NCI-H446 treated with DMSO at 0.1 percent for 48 hours (cell line): ENCODE measurements around the gene NR3C2.
A peak's percentile ranks its signal among the peaks of the same experiment; 100 is the strongest.
"Not testable (repeated sequence)": the region's sequence is repeated elsewhere in the genome, so short reads cannot be mapped to it uniquely, and the experiment has no call there.

Experiments used
- DNase-seq: peaks from one replicate; lab custom pipeline; 2025; lab: John Stamatoyannopoulos, UW

Gene NR3C2

DNA sequence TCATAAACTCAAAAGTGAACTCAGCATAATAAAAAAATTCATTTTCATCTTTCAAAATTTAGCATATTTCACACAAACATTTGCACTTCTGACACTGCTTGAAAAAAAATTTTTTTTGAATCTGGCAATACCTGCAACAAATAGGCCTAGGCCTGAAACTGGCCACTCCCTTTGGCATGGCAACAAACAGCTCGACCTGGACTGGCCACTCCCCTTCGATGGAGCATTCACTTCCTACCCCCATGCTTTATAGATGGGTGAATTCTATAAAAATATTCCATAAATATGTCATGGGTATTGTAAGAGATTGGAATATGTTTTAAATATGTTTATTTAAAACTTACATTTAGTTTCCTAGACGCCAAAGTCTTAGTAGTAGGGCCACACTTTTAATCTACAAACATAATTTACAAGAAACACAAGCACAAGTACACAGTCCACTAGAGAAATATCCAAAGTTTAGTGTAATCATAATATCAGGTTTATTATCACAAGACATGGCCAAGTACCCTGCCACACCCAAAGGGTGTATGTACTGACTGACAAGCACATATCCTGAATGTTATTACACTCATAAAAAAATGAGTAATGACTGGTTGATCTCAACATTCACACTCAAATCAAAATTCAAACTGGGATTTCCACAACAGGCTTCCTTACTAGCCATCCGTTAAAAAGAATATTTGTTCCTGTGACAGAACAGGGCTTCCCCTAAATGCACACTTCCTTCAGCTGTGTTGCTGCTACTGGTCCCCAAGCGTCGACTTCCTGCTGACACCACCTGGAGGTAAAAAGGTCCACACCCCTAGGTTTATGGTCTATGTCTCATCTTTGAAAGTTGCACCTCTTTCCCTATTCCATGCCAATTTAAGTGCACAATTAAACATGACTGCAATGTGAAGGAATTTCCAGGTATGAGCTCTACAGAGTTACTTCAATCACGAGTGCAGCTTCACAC lies 271.5 kb downstream of the NR3C2 start:
- DNase-seq = no peak

- DNase-seq = no peak
These were observed 276.1 kb downstream of the NR3C2 start for GRCh38 chr4:148166132-148166591.

DNA sequence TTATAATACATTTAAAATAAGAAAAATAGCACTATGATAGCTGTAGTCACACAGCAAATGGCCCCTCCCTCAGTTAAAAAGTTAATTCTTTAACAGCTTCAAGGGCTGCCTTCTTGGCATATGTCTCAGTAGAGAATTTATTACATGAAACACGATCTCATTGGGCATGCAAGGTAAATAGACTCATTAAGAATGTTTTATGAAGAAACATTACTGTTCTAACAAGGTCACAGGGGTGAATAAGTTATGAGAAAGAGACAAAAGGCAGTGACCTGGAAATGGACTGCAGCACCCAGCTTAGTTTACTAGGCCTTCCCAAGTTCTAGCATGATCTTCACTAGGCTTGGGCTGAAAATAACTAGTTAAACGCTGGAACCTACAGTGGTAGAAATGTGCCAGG lies 277.7 kb downstream of the NR3C2 start:
- no peak for DNase-seq

DNA sequence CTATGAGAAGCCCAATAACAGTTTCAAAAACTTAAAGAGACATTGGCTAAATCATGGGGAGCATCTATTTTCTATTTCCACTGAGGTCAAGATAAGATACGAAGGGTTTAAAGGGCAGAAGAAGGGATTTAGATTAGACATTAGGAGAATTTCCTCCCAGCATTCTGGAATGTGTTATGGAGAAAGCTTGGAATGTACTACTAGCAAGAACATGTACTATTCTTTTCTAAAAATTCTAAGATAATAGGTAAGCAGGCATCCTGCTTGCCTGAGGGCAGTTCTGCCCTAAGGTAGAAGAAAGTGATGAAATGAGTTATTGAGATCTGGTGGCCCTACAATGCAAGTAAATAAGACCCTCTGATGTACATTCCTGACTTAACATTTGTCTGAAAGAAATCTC lies 279.2 kb downstream of the NR3C2 start:
- DNase-seq = no peak

DNA sequence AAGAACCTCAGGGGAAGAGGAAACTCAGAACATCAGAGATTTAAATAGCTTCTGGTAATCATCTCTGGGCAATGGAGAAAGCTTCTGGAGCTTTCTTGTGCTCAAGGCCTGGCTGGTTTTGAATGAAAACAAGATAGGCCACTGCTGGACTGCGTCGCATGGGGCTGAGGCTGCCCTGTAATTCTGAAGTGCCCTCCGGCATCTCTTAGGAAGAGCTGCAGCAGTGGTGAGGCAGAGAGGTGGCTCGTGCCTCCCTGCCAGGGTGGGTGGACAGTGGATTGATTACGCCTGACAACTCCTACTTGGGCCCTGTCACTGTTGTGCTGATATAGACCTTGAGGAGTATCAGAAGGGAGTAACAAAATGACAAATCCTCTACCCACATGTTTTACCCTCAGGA lies 279.7 kb downstream of the NR3C2 start:
- no peak for DNase-seq

- no peak for DNase-seq
These were observed 280.6 kb downstream of the NR3C2 start for GRCh38 chr4:148161601-148162000.

DNA sequence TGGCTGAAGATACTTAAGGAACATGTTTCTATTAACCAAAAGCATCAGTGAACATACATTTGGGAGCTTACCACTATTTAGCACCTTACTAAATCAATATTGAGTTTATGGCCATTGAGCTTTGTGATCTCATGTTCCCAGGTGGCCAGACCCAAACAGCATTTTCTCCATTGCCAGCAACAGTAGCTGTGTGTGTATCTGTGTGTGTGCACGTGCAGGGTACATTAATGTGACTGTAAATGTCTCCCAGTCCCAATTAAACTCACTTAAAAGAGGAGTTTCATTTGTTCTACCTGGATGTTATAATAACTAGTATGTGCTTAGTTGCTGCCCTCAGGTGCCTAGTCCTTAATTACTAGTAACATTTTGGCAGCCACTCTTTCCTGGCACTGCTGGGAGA lies 282.4 kb downstream of the NR3C2 start:
- no peak for DNase-seq

DNA sequence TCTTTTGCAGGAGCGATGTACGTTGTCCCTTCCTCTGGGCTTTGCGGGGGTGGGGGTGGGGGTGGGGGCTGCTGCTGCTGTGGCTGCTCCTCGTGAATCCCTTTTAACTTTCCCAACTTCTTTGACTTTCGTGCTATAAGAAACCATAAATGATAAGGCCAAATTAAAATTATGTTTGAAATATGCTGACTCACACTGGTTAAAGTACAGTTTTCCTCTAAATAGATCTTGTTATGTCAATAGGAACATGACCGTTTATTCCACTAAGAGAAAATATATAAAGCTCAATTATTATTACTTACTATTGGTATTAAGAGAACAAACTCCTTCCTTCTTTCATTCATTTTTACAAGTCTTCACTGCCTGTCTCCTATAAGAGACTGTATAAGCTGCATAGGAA lies 287.4 kb downstream of the NR3C2 start:
- no peak for DNase-seq

GRCh38 chr4:148152868-148153625 lies 289.2 kb downstream of the NR3C2 start:
- no peak for DNase-seq

DNA sequence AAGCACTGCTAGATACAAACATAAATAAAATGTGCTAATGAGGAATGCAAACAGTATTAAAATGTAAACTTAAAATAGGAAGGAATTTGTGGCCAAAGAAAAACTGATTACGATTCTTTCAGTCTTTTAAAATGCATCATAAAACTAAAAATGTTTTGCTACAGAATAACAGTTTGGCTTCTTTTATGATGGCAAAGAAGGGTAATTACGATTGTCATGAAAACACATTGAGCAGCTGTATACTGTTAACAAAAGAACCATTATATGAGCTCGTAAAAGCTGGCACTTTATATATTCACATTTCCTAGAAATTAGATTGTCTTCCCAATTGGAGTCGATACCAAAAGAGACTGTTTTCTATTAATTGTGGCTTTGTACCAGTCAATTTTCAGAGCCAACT lies 290.4 kb downstream of the NR3C2 start:
- no peak for DNase-seq

DNA sequence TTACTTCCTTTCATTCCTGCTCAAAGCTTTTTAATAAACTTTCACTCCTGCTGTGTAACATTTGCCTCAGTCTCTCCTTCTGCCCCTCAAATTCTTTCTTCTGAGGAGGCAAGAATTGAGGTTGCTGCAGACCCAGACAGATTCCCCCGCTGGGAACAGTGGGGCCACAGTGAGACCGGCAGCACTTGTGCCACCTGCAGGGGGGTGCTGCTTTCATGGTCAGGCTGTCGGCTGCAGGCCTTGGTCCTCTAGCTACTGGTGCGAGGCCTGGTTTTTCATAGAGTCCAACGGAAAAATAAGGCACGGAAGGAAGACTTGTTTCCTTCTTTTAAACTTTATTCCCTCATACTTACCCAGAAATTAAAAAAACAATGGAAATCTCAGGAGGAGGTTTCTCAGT lies 296.7 kb downstream of the NR3C2 start:
- DNase-seq = no peak

GRCh38 chr4:148143174-148143573 lies 299.0 kb downstream of the NR3C2 start:
- DNase-seq = no peak

DNA sequence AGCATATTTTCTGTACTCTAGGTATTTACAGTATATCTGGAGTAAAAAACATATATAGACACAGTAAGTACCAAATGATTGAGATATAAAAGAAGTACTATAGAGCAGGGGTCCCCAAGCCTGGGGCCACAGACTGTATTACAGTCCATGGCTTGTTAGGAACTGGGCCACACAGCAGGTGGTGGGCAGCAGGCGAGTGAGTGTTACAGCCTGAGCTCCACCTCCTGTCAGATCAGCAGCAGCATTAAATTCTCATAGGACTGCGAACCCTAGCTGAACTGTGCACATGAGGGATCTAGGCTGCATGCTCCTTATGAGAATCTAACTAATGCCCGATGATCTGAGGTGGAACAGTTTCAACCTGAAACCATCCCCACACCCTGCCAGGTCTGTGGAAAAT lies 300.7 kb downstream of the NR3C2 start:
- no peak for DNase-seq

DNA sequence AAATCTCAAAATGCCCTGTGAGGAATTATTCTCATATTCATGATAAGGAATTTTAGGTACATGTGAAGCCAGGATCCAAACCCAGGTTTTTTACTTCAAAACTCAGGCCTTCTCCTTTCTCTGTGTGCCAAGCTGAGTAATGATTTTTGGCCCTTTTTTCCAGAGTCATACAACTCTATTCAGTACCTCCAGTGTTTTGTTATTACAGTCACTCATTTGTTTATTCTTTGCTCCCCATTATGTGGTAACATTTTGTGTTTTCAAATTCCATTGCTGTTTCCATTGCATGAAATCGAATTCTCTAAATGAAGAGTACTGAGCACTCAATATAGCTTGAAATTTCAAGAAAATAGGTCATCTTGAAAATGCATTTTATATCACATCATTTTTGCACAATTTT lies 315.4 kb downstream of the NR3C2 start:
- DNase-seq = no peak

GRCh38 chr4:148124512-148124911 lies 317.7 kb downstream of the NR3C2 start:
- DNase-seq = no peak

GRCh38 chr4:148123161-148123560 lies 319.1 kb downstream of the NR3C2 start:
- not testable (repeated sequence) for DNase-seq

GRCh38 chr4:148120216-148120615 lies 322.0 kb downstream of the NR3C2 start:
- no peak for DNase-seq

GRCh38 chr4:148118633-148119032 lies 323.6 kb downstream of the NR3C2 start:
- DNase-seq = no peak

- DNase-seq = no peak
These were observed 324.0 kb downstream of the NR3C2 start for GRCh38 chr4:148118179-148118578.

DNA sequence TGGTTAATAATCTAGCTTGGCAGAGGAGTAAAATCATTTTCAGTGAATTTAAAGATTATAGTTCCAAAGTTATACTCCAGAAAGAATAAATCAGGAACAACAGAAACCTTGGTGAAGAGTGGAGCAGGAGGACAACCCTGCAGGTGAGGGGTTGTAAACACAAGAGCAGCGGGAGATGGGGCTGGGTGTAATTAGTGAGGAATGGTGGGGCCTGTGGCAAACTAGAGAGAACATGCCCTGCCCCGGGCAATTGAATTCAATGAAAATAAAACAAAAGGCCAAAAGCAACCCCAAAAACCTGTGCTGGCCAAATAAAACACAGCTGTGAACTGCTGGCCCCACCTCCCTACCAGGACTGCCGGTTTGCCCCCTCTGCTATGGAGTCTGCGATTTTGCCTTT lies 325.2 kb downstream of the NR3C2 start:
- DNase-seq = no peak

- DNase-seq = peak; percentile 90
These were observed 325.9 kb downstream of the NR3C2 start for GRCh38 chr4:148116264-148116663.

DNA sequence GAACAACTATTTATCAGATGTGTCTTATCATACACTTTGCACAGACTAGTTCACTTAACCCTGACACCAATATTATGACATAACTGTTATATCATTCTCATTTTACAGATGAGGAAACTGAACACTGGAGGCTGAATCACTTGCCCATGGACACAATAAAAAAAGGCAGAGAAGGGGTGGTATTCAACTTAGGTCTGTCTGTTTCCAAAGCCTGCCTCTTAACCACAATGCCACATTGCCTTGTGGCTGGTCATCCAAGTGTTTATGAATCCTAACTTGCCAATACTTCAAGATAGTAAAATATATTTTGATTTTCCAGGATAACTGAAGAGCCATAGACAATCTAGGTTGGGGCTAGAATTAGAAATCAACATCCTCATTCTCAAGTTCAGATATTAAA lies 327.8 kb downstream of the NR3C2 start:
- no peak for DNase-seq
